ENCODE measurements around the gene NOTUM. TPM values are rescaled to one million over a fixed set of nuclear protein-coding genes. Genes with fewer than 3 reads are reported as not detected.

Gene NOTUM
- total and polyA plus RNA-seq, 9 of the 15 experiments (the other 6 are each of a cell fraction or from before 2014, with no cell fraction given), result 0.03 to 14.0 (median 4.1) TPM

DNA sequence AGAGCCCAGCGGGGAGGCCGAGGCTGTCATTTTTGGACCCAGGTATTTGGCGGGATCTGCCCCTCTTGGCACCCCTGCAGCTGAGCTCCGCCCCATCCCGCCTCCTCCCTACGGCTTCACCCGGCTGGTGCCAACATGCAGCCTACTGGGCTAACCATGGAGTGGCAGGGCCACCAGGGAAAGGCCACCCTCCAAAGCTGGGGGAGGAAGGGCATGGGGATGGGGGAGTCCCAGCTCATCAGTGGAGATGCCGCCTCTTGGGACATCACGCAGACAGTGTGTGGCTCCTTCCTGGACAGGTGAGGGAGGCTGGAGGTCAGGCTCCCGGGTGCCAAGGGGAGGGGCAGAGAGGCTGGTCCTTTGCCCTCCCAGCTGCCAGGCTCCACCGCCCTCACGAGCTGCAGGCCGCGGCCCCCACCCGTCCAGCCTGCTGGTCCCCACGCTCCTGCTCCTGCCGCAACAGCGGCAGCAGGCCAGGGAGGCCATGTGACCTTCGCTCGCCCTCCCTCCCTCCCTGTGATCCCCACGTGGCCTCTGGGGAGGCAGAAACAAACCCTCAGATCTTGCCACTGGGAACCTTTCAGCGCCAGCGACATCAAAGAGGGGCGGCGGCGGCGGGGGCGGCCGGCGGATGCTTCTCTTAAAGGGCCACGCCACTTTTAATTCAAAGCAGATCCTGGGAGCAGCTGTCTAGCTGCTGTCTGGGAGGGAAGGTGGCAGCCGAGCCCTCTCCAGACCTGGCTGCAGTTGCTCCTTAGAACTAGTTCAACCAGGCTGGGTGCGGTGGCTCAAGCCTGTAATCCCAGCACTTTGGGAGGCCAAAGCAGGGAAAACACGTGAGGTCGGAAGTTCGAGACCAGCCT is 6.8 kb upstream of the NOTUM start (continued):
- no peak for TF ChIP-seq ZBTB43 (CRISPR knock-in tag; IDR thresholded peaks at IDR 0.05)
- peak; percentile 75 for TF ChIP-seq ZFX (CRISPR knock-in tag; IDR thresholded peaks at IDR 0.05)
- TF ChIP-seq JUND (IDR thresholded peaks at IDR 0.05; ENCODE audit: borderline replicate concordance, low read depth, low read length), result peak; percentile 4; the same call in 1 of the 2 replicates
- no peak; the same call in 2 of the 3 replicates for TF ChIP-seq JUND (tag; IDR thresholded peaks at IDR 0.05; ENCODE audit: borderline replicate concordance, low read depth, low read length)
- TF ChIP-seq ZNF253 (CRISPR knock-in tag; conservative IDR thresholded peaks at IDR 0.05), result no peak
- TF ChIP-seq SRF (CRISPR knock-in tag; IDR thresholded peaks at IDR 0.05), result peak in 1 of 2 experiments; percentile 45; a peak in 1 of 4 replicates
- no peak for TF ChIP-seq ZNF398 (CRISPR knock-in tag; IDR thresholded peaks at IDR 0.05)
- TF ChIP-seq ATF1 (CRISPR knock-in tag; IDR thresholded peaks at IDR 0.05), result no peak
- 0 out of 2 replicates have a peak, but pooled peaks have one; percentile 12 for TF ChIP-seq ATF1 (tag; IDR thresholded peaks at IDR 0.05)
- TF ChIP-seq EGR1 (conservative IDR thresholded peaks at IDR 0.05), result peak; percentile 95
- no peak for TF ChIP-seq CBX1 (IDR thresholded peaks at IDR 0.05; ENCODE audit: low read depth)
- TF ChIP-seq MBD2 (IDR thresholded peaks at IDR 0.05; ENCODE audit: borderline replicate concordance, low read depth), result peak; percentile 19; the same call in 1 of the 2 replicates
- no peak for TF ChIP-seq NR2F6 (CRISPR knock-in tag; IDR thresholded peaks at IDR 0.05)
- TF ChIP-seq ZNF24 (IDR thresholded peaks at IDR 0.05), result no peak
- no peak for TF ChIP-seq ZNF3 (CRISPR knock-in tag; IDR thresholded peaks at IDR 0.05)
- TF ChIP-seq MAFK (IDR thresholded peaks at IDR 0.05; ENCODE audit: low read length), result no peak
- peak; percentile 8; the same call in 1 of the 2 replicates for TF ChIP-seq RB1 (IDR thresholded peaks at IDR 0.05; ENCODE audit: low read depth)
- TF ChIP-seq, protein P1, sequence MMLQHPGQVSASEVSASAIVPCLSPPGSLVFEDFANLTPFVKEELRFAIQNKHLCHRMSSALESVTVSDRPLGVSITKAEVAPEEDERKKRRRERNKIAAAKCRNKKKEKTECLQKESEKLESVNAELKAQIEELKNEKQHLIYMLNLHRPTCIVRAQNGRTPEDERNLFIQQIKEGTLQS (IDR thresholded peaks at IDR 0.05), result no peak
- TF ChIP-seq, protein P1 (CRISPR knock-in tag; conservative IDR thresholded peaks at IDR 0.05), result no peak
- TF ChIP-seq, protein P2, sequence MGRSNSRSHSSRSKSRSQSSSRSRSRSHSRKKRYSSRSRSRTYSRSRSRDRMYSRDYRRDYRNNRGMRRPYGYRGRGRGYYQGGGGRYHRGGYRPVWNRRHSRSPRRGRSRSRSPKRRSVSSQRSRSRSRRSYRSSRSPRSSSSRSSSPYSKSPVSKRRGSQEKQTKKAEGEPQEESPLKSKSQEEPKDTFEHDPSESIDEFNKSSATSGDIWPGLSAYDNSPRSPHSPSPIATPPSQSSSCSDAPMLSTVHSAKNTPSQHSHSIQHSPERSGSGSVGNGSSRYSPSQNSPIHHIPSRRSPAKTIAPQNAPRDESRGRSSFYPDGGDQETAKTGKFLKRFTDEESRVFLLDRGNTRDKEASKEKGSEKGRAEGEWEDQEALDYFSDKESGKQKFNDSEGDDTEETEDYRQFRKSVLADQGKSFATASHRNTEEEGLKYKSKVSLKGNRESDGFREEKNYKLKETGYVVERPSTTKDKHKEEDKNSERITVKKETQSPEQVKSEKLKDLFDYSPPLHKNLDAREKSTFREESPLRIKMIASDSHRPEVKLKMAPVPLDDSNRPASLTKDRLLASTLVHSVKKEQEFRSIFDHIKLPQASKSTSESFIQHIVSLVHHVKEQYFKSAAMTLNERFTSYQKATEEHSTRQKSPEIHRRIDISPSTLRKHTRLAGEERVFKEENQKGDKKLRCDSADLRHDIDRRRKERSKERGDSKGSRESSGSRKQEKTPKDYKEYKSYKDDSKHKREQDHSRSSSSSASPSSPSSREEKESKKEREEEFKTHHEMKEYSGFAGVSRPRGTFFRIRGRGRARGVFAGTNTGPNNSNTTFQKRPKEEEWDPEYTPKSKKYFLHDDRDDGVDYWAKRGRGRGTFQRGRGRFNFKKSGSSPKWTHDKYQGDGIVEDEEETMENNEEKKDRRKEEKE (IDR thresholded peaks at IDR 0.05; ENCODE audit: borderline replicate concordance in 1 of 2, control insufficient read depth in 1 of 2, low read depth in 2 of 2, low read length in 1 of 2), result 0 out of 4 replicates have a peak, but pooled peaks of 1 of the 2 experiments have one; percentile 29
- no peak for TF ChIP-seq RBM14 (IDR thresholded peaks at IDR 0.05; ENCODE audit: borderline replicate concordance, insufficient read depth, low read depth, low read length)
